Fibroblast of the aortic adventitia (primary cell): ENCODE data around the gene TLX2. TPM values are rescaled to one million over a fixed set of nuclear protein-coding genes. Genes with fewer than 3 reads are reported as not detected.

Experiments
- DNase-seq: peaks from one replicate; pipeline ENCODE4 v3.0.0-alpha.2; 2010; ENCODE audit warnings: low read depth
- H3K4me3 ChIP-seq: 2 replicates; pipeline ENCODE4 v1.5.1; 2011; ENCODE audit warnings: low read depth, mild to moderate bottlenecking, control low read depth, low read length, moderate library complexity
- CTCF ChIP-seq: IDR thresholded peaks from 2 replicates; pipeline ENCODE4 v1.5.1; 2011; ENCODE audit warnings: mild to moderate bottlenecking, low read length, control low read depth, inconsistent platforms; ENCODE audit not compliant: insufficient read depth
- total RNA-seq: library from RNA; depleted of rRNA; stranded (reverse); fragments of >200 nt; gene quantifications from 2 replicates; pipeline ENCODE4 v1.2.3, GENCODE V29; 2012; ENCODE audit warnings: low replicate concordance

Gene TLX2
- total RNA-seq, 1 donor: not detected

DNA sequence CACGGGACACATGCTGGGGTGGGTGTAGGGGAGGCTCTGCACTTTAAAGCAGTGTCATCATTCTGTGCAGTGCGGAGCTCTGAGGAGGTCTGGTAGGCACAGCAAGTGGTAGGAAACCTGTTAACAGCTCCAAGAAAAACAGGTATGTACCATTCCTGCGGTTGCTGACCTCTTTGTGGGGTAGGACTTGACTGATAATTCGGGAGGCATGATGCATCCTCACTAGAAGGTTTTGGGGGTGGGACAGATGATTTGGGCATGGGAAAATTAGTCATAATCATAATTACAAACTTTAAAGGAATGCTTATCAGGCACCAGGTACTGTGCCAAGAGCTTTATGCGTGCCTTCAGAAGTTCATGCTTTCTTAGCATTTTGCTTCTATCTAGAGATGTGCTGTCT lies 50.0 kb downstream of the TLX2 start:
- no peak for TF ChIP-seq CTCF
- no peak overlapping the region for H3K4me3 ChIP-seq
- peak; percentile 83 for DNase-seq

- TF ChIP-seq CTCF: no peak
- no peak overlapping the region for H3K4me3 ChIP-seq
- no peak for DNase-seq
Measured at GRCh38 chr2:74566076-74566753, 52.0 kb downstream of the TLX2 start.

- DNase-seq: peak; percentile 95
- no peak for TF ChIP-seq CTCF
- no peak overlapping the region for H3K4me3 ChIP-seq
Measured at GRCh38 chr2:74566754-74567085, 52.5 kb downstream of the TLX2 start.

Other genes with a start within 250 kb of the TLX2 start
- 0.25 and 0.45 TPM in 2 replicates for gene SLC4A5, start 171.0 kb upstream of the TLX2 start, total RNA-seq
- gene DCTN1, start 134.1 kb upstream of the TLX2 start, total RNA-seq: 147 and 293 TPM in 2 replicates
- 1.9 and 2.8 TPM in 2 replicates for gene C2orf81, start 92.8 kb upstream of the TLX2 start, total RNA-seq
- 16.9 and 34.3 TPM in 2 replicates for gene WDR54, start 92.7 kb upstream of the TLX2 start, total RNA-seq
- 12.0 and 15.7 TPM in 2 replicates for gene RTKN, start 72.5 kb upstream of the TLX2 start, total RNA-seq
- 13.5 and 28.0 TPM in 2 replicates for gene INO80B, start 59.4 kb upstream of the TLX2 start, total RNA-seq
- 24.4 and 27.6 TPM in 2 replicates for gene WBP1, start 56.0 kb upstream of the TLX2 start, total RNA-seq
- gene MOGS, start 49.1 kb upstream of the TLX2 start, total RNA-seq: 15.2 and 25.3 TPM in 2 replicates
- 19.3 and 30.2 TPM in 2 replicates for gene MRPL53, start 41.8 kb upstream of the TLX2 start, total RNA-seq
- 25.4 and 27.7 TPM in 2 replicates for gene CCDC142, start 31.5 kb upstream of the TLX2 start, total RNA-seq
- gene TTC31, start 31.4 kb upstream of the TLX2 start, total RNA-seq: 10.4 and 16.3 TPM in 2 replicates
- 2.0 and 3.0 TPM in 2 replicates for gene LBX2, start 14.8 kb upstream of the TLX2 start, total RNA-seq
- gene PCGF1, start 6.8 kb upstream of the TLX2 start, total RNA-seq: 27.5 and 28.9 TPM in 2 replicates
- gene DQX1, start 11.8 kb downstream of the TLX2 start, total RNA-seq: 0.27 TPM in 1 of 2 replicates, not detected in the other
- gene AUP1, start 15.3 kb downstream of the TLX2 start, total RNA-seq: 18.1 and 88.0 TPM in 2 replicates
- 27.1 and 32.9 TPM in 2 replicates for gene HTRA2, start 15.5 kb downstream of the TLX2 start, total RNA-seq
- gene LOXL3, start 39.5 kb downstream of the TLX2 start, total RNA-seq: 11.9 and 18.5 TPM in 2 replicates
- 11.4 and 36.9 TPM in 2 replicates for gene DOK1, start 40.3 kb downstream of the TLX2 start, total RNA-seq
- gene M1AP, start 133.9 kb downstream of the TLX2 start, total RNA-seq: not detected in 2 replicates
- gene SEMA4F, start 139.8 kb downstream of the TLX2 start, total RNA-seq: 2.8 and 3.6 TPM in 2 replicates